ENCODE results near the gene YPEL3.

DNA sequence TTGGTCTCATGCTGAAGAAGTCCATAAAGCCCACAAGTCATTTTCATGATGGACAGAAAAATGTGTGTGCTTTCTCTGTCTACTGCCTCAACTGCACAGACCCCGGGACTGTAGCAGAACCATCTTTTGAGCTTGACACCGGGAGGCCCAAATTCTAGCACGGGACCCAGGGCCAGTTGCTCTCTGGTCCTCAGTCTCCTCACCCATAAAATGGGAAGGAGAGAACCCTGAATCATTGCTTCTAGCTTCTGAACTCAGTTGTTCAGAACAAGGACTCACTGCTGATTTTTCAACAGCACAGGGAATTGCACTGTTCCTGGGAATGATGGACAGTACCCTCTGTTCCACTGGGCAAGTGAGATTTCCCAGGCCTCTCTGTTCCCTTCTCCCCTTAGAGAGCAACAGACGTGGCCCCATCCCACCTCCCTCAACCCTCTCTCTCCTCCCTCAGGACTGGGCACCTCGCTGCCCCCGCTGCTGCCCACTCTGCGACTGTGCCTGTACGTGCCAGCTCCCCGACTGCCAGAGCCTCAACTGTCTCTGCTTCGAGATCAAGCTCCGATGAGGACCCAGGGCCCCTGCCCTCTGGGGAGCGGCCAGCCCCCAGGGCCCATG lies 32.6 kb downstream of the YPEL3 start:
- TF ChIP-seq, protein P1, sequence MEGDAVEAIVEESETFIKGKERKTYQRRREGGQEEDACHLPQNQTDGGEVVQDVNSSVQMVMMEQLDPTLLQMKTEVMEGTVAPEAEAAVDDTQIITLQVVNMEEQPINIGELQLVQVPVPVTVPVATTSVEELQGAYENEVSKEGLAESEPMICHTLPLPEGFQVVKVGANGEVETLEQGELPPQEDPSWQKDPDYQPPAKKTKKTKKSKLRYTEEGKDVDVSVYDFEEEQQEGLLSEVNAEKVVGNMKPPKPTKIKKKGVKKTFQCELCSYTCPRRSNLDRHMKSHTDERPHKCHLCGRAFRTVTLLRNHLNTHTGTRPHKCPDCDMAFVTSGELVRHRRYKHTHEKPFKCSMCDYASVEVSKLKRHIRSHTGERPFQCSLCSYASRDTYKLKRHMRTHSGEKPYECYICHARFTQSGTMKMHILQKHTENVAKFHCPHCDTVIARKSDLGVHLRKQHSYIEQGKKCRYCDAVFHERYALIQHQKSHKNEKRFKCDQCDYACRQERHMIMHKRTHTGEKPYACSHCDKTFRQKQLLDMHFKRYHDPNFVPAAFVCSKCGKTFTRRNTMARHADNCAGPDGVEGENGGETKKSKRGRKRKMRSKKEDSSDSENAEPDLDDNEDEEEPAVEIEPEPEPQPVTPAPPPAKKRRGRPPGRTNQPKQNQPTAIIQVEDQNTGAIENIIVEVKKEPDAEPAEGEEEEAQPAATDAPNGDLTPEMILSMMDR (IDR thresholded peaks at IDR 0.05) = no peak
- TF ChIP-seq ZNF138 (CRISPR knock-in tag; conservative IDR thresholded peaks at IDR 0.05) (no peak), NR2C2 (CRISPR knock-in tag; IDR thresholded peaks at IDR 0.05) (no peak), TP53 (CRISPR knock-in tag; IDR thresholded peaks at IDR 0.05) (no peak), ZNF121 (CRISPR knock-in tag; IDR thresholded peaks at IDR 0.05) (no peak), OVOL2 (CRISPR knock-in tag; IDR thresholded peaks at IDR 0.05; ENCODE audit: borderline replicate concordance) (no peak), FOXJ3 (CRISPR knock-in tag; IDR thresholded peaks at IDR 0.05; ENCODE audit: borderline replicate concordance) (no peak), JUN (CRISPR knock-in tag; IDR thresholded peaks at IDR 0.05) (no peak)
- TF ChIP-seq, protein P2, sequence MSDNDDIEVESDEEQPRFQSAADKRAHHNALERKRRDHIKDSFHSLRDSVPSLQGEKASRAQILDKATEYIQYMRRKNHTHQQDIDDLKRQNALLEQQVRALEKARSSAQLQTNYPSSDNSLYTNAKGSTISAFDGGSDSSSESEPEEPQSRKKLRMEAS (CRISPR knock-in tag; IDR thresholded peaks at IDR 0.05) = no peak
- TF ChIP-seq, protein P3, sequence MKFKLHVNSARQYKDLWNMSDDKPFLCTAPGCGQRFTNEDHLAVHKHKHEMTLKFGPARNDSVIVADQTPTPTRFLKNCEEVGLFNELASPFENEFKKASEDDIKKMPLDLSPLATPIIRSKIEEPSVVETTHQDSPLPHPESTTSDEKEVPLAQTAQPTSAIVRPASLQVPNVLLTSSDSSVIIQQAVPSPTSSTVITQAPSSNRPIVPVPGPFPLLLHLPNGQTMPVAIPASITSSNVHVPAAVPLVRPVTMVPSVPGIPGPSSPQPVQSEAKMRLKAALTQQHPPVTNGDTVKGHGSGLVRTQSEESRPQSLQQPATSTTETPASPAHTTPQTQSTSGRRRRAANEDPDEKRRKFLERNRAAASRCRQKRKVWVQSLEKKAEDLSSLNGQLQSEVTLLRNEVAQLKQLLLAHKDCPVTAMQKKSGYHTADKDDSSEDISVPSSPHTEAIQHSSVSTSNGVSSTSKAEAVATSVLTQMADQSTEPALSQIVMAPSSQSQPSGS (CRISPR knock-in tag; IDR thresholded peaks at IDR 0.05; ENCODE audit: borderline replicate concordance, low read depth) = no peak
- TF ChIP-seq, protein P4, sequence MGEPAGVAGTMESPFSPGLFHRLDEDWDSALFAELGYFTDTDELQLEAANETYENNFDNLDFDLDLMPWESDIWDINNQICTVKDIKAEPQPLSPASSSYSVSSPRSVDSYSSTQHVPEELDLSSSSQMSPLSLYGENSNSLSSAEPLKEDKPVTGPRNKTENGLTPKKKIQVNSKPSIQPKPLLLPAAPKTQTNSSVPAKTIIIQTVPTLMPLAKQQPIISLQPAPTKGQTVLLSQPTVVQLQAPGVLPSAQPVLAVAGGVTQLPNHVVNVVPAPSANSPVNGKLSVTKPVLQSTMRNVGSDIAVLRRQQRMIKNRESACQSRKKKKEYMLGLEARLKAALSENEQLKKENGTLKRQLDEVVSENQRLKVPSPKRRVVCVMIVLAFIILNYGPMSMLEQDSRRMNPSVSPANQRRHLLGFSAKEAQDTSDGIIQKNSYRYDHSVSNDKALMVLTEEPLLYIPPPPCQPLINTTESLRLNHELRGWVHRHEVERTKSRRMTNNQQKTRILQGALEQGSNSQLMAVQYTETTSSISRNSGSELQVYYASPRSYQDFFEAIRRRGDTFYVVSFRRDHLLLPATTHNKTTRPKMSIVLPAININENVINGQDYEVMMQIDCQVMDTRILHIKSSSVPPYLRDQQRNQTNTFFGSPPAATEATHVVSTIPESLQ (CRISPR knock-in tag; IDR thresholded peaks at IDR 0.05) = no peak
- TF ChIP-seq, protein P5, sequence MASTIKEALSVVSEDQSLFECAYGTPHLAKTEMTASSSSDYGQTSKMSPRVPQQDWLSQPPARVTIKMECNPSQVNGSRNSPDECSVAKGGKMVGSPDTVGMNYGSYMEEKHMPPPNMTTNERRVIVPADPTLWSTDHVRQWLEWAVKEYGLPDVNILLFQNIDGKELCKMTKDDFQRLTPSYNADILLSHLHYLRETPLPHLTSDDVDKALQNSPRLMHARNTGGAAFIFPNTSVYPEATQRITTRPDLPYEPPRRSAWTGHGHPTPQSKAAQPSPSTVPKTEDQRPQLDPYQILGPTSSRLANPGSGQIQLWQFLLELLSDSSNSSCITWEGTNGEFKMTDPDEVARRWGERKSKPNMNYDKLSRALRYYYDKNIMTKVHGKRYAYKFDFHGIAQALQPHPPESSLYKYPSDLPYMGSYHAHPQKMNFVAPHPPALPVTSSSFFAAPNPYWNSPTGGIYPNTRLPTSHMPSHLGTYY (CRISPR knock-in tag; IDR thresholded peaks at IDR 0.05) = no peak

Measured in WTC11 (cell line).